Measurements from ENCODE around the gene PDX1.

The PDX1 gene

GRCh38 chr13:27921961-27922882 lies 2.4 kb downstream of the PDX1 start:
- DNase-seq (ENCODE audit: low read depth in 4 of 4, low spot score in 1 of 4) = no peak

DNA sequence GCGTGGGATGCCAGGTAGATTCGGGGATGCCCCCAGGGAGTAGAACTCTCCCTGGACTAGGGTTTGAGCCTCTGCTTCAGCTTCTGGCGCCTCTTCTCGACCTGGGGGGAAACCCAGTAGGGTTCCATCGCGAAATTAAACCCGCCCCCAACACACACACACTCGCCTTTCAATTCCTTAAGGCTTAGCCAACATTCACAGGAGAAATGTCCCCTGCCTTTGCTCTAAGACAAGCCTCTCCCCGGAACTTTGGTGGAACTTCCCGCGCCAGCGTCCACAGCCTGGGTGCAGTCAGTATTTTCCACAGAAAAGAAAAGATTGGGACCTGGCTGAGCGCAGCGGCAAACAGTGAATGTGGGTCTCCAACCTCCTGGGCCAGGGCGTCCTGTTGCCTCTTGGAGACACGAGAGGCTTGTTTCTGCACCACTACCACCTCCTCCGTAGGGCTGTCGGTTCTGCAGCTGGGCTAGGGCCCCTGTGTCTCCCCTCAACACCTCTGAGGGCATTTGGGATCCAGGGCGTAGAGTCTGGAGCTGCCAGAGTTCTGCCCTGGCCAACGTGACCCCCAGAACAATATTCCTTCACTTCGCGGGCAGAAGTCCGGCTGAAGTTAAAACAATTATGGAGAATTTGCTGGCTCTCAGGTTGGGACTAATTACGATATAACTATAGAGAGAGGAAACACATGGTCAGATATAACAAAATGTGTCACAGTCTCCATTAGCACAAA lies 3.2 kb downstream of the PDX1 start:
- no peak for DNase-seq (ENCODE audit: low read depth in 4 of 4, low spot score in 1 of 4)

DNA sequence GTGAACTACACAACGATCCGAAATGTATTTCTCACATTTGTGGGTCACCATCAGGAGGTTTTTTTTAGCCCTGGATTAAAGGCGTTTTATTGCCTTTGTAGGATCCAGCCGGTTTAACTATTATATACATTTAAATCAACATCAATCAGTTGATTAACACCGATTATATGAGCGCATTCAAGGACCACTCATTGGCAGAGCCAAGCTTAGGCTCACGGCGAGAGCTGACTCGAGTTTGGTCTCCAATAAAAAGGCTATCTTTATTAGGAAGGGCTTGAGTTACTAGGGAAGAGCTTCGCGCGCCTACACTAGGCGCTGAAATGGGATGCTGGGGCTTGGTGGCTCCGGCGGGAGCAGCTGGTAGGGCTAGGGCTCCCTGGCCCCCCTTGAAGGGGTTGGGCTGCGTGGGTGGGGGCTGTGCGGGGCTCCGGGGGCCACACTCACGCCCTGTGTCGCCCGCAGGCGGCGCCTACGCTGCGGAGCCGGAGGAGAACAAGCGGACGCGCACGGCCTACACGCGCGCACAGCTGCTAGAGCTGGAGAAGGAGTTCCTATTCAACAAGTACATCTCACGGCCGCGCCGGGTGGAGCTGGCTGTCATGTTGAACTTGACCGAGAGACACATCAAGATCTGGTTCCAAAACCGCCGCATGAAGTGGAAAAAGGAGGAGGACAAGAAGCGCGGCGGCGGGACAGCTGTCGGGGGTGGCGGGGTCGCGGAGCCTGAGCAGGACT lies 4.2 kb downstream of the PDX1 start:
- DNase-seq (ENCODE audit: low read depth in 4 of 4, low spot score in 1 of 4) = no peak

DNA sequence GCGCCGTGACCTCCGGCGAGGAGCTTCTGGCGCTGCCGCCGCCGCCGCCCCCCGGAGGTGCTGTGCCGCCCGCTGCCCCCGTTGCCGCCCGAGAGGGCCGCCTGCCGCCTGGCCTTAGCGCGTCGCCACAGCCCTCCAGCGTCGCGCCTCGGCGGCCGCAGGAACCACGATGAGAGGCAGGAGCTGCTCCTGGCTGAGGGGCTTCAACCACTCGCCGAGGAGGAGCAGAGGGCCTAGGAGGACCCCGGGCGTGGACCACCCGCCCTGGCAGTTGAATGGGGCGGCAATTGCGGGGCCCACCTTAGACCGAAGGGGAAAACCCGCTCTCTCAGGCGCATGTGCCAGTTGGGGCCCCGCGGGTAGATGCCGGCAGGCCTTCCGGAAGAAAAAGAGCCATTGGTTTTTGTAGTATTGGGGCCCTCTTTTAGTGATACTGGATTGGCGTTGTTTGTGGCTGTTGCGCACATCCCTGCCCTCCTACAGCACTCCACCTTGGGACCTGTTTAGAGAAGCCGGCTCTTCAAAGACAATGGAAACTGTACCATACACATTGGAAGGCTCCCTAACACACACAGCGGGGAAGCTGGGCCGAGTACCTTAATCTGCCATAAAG lies 4.8 kb downstream of the PDX1 start:
- DNase-seq (ENCODE audit: low read depth in 4 of 4, low spot score in 1 of 4) = no peak

DNA sequence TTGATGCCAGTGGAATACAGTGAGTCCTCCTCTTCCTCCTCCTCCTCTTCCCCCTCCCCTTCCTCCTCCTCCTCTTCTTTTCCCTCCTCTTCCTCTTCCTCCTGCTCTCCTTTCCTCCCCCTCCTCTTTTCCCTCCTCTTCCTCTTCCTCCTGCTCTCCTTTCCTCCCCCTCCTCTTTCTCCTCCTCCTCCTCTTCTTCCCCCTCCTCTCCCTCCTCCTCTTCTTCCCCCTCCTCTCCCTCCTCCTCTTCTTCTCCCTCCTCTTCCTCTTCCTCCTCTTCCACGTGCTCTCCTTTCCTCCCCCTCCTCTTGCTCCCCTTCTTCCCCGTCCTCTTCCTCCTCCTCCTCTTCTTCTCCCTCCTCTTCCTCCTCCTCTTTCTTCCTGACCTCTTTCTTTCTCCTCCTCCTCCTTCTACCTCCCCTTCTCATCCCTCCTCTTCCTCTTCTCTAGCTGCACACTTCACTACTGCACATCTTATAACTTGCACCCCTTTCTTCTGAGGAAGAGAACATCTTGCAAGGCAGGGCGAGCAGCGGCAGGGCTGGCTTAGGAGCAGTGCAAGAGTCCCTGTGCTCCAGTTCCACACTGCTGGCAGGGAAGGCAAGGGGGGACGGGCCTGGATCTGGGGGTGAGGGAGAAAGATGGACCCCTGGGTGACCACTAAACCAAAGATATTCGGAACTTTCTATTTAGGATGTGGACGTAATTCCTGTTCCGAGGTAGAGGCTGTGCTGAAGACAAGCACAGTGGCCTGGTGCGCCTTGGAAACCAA lies 5.6 kb downstream of the PDX1 start:
- no peak for DNase-seq (ENCODE audit: low read depth in 4 of 4, low spot score in 1 of 4)

DNA sequence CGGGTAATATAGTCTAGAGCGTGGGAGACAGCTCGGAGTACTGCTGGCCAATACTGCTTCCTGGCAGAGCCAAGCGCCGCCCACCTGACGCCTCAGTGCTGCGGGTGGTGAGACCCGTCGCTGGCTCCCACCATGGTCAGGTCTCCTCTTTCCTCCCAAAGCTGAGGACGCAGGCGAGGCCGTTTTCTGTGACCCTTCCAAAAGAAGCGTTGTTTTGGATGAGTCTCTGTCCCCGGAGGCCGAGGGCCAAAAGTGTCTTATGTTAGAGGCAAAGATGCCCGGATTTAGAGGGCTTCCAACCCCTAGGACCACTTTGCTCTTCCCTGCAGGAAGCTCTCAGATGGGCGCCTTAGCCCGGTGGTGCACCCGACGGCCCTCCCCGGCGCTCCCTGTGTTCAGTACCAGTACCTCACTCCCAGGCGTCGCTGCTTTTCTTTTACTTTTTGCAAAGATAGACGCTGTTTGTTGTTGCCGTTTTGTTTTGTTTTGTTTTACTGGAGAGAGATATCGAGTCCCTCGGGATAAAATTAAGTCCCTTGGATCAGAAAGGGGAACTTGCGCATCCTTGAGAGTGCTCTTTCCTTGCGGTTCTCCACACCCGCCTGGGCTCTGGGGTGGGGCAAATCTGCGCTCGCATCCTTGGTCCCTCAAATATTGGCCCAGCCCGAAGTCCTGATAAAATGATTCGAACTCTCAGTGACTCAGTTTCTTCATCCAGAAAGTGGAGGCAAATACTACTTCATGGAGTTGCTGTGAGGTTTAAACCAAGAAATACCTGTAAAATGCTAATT lies 7.0 kb downstream of the PDX1 start:
- DNase-seq (ENCODE audit: low read depth in 4 of 4, low spot score in 1 of 4) = no peak

DNA sequence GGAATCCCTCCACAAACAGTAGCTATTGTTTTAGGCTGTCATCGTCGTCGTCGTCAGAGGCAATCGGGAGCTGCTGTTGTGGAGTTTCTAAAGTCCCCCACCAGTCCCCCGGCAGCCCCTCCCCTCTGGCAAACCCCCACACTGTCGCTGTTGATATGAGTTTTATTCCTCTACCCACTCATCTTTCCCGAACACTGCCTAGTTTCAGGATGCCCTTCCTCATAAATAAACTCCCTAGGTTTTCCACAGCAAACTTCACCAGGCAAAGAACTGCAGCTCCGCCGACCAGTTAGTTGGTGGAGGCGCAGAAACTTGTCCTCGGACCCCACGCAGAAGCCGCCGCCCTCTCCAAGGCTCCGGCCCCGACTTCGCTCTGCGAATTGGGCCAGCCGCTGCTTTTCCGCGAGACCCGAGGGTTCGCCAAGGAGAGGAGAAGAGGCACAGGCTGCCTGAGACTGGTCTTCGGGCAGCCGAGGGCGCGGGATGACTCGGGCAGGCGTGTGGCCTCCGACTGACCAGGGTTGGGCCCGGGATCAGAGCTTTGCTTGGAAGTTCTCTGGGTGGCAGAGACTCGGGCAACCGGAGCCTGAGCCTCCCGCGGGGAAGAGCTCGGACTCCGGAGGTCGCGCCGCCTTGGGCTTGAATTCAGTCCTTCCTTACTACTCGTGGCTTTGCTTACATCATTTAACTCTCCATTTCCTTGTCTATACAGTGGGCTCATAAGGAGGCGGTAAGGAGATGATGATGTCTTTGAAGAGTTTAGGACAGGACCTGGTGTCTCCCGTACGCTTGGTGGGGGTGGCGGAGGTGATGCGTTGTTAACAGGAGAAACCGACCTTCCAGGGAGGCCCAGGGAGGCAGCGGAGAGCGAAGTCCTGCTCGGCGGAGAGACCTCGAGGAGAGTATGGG lies 7.9 kb downstream of the PDX1 start:
- no peak for DNase-seq (ENCODE audit: low read depth in 4 of 4, low spot score in 1 of 4)

DNA sequence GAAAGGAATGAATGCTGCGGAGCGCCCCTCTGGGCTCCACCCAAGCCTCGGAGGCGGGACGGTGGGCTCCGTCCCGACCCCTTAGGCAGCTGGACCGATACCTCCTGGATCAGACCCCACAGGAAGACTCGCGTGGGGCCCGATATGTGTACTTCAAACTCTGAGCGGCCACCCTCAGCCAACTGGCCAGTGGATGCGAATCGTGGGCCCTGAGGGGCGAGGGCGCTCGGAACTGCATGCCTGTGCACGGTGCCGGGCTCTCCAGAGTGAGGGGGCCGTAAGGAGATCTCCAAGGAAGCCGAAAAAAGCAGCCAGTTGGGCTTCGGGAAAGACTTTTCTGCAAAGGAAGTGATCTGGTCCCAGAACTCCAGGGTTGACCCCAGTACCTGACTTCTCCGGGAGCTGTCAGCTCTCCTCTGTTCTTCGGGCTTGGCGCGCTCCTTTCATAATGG lies 8.6 kb downstream of the PDX1 start:
- no peak for DNase-seq (ENCODE audit: low read depth in 4 of 4, low spot score in 1 of 4)

DNA sequence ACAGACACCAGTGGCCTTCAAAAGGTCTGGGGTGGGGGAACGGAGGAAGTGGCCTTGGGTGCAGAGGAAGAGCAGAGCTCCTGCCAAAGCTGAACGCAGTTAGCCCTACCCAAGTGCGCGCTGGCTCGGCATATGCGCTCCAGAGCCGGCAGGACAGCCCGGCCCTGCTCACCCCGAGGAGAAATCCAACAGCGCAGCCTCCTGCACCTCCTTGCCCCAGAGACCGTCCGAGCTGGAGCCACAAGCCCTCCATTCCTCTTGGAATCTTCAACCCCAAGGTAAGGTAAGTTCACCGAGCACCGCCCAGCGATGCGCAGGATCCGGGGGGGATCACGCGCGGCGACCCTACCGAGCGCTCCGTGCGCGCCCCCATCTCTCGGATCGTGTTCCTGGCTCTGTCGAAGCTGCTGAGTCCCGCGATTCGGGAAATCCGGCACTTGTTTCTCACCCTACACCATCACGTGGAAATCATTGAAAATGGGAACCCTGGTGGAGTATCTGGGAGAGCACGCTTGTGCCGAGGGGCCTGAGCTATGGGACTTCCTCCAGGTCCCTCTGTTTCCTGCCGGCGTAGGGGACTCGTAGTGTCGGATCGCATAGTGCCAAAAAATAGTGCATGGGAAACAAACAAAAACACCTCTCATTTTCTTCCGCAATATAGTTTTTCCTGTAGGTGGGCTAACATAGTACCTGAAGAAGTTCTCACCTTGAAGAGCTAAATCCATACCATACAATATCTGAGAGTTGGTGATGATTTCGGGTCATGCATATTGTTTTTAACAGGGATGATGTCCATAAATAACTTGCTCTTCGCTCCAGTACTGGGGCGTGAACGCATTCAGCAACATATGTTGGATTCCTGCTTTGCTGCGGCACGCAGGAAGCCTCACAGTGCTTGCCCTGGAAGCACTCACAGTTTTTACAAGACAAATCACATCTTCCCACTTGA lies 9.3 kb downstream of the PDX1 start:
- no peak for DNase-seq (ENCODE audit: low read depth in 4 of 4, low spot score in 1 of 4)

- no peak for DNase-seq (ENCODE audit: low read depth in 4 of 4, low spot score in 1 of 4)
Observed at GRCh38 chr13:27929868-27930267, 10.1 kb downstream of the PDX1 start.

- no peak for DNase-seq (ENCODE audit: low read depth in 4 of 4, low spot score in 1 of 4)
Observed at GRCh38 chr13:27933118-27933517, 13.3 kb downstream of the PDX1 start.

GRCh38 chr13:27933580-27934328 lies 14.0 kb downstream of the PDX1 start:
- no peak for DNase-seq (ENCODE audit: low read depth in 4 of 4, low spot score in 1 of 4)

DNA sequence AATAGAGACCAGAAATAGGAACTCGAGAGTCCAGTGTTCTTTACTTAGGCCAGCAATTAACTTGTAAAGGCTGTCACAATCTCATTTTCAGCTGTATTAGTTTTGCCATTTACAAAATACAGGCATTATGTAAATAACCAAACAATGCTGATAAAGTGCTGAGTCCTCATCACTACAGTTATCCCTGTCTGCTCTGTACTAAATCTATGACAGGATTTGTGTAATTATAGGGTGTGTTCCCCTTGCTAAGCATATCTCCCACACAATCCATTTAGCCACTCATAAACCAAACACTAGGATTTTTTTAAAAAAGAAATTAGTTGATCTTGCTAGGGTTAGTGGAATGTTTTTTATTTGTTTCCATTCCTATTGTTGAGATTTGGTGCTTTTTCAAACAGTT lies 23.2 kb downstream of the PDX1 start:
- DNase-seq (ENCODE audit: low read depth in 4 of 4, low spot score in 1 of 4) = no peak

GRCh38 chr13:27952876-27953675 lies 33.3 kb downstream of the PDX1 start:
- DNase-seq (ENCODE audit: low read depth in 4 of 4, low spot score in 1 of 4) = no peak

- peak; percentile 31 to 59 (median 45) for DNase-seq (ENCODE audit: low read depth in 4 of 4, low spot score in 1 of 4)
Observed at GRCh38 chr13:27953676-27954405, 34.0 kb downstream of the PDX1 start.
